GM12878 (cell line): ENCODE data around the gene FAM110C. TPM values are rescaled to one million over a fixed set of nuclear protein-coding genes. Genes with fewer than 3 reads are reported as not detected.

Experiments used
- ATAC-seq: fragments of 200-7000 bp; cut with Tn5 transposase; 3 replicates; pipeline ENCODE4 v1.9.1; 2020; ENCODE audit warnings: mild to moderate bottlenecking, moderate library complexity
- BruUV-seq: library from RNA; stranded (reverse); fragments of 400-500 nt; replicated peaks from 2 replicates; lab custom pipeline; 2021; lab: Mats Ljungman, UMichigan
- CTCF ChIA-PET: fragments of 300-600 bp; sonication (Branson Sonifier 250); formaldehyde crosslinking; extraction: SDS; loops from one replicate; lab custom pipeline; 2021; ENCODE audit warnings: inconsistent platforms; lab: Yijun Ruan, JAX
- POLR2A ChIA-PET: fragments of 350-600 bp; formaldehyde crosslinking; extraction: SDS; loops from one replicate; lab custom pipeline; 2021; ENCODE audit warnings: inconsistent platforms; lab: Charles Lee
- RAD21 ChIA-PET: fragments of 300-600 bp; sonication (Branson Sonifier 250); formaldehyde crosslinking; loops from one replicate; lab custom pipeline; 2023; ENCODE audit warnings: antibody characterized with exemption; ENCODE audit not compliant: unreplicated experiment; lab: Charles Lee
- SMC1A ChIA-PET: fragments of 300-600 bp; sonication (Branson Sonifier 250); formaldehyde crosslinking; loops from one replicate; lab custom pipeline; 2023; ENCODE audit not compliant: unreplicated experiment, uncharacterized antibody; lab: Charles Lee
- DNase-seq: peaks from one replicate; pipeline ENCODE4 v3.0.0-alpha.2; 2011; ENCODE audit warnings: low read depth, low spot score
- FAIRE-seq: peaks from 3 replicates; lab custom pipeline; 2011; peaks lifted over from hg19 to GRCh38; lab: Jason Lieb, UNC
- H2AFZ ChIP-seq: 2 replicates; pipeline ENCODE4 v1.6.0; 2011; ENCODE audit warnings: low read depth, low read length, control low read depth; ENCODE audit not compliant: control insufficient read depth
- H3K27ac ChIP-seq: 2 replicates; pipeline ENCODE4 v1.5.1; 2011; ENCODE audit warnings: control low read depth; ENCODE audit not compliant: control insufficient read depth, insufficient read depth
- H3K27me3 ChIP-seq, 2 experiments: replicated peaks in 1 of 2; 2 replicates each; pipeline versions ENCODE4 v1.6.0 to v1.6.1; 2011; ENCODE audit warnings: low read length in 1 of 2; ENCODE audit not compliant: control insufficient read depth in 2 of 2, insufficient read depth in 2 of 2
- H3K36me3 ChIP-seq, 2 experiments: 2 replicates each; pipeline ENCODE4 v1.5.1; 2011; ENCODE audit warnings: low read length in 1 of 2; ENCODE audit not compliant: control insufficient read depth in 2 of 2, insufficient read depth in 2 of 2
- H3K4me1 ChIP-seq: 2 replicates; pipeline ENCODE4 v1.6.1; 2011; ENCODE audit warnings: mild to moderate bottlenecking, low read length, moderate library complexity, mixed read lengths; ENCODE audit not compliant: control insufficient read depth, insufficient read depth
- H3K4me2 ChIP-seq: 2 replicates; pipeline ENCODE4 v1.6.0; 2011; ENCODE audit warnings: control low read depth; ENCODE audit not compliant: control insufficient read depth, insufficient read depth
- H3K4me3 ChIP-seq: fragments of 200-600 bp; sonication (generic); 2 replicates; pipeline ENCODE4 v1.5.1; 2016
- H3K79me2 ChIP-seq: 2 replicates; pipeline ENCODE4 v1.6.0; 2011; ENCODE audit warnings: low read length; ENCODE audit not compliant: control insufficient read depth, insufficient read depth
- H3K9ac ChIP-seq: 2 replicates; pipeline ENCODE4 v1.8.0; 2011; ENCODE audit warnings: low read length, control low read depth, mixed read lengths; ENCODE audit not compliant: control insufficient read depth, insufficient read depth
- H3K9me3 ChIP-seq: replicated peaks from 3 replicates; pipeline ENCODE4 v1.5.1; 2011; ENCODE audit warnings: mild to moderate bottlenecking, low read length; ENCODE audit not compliant: control insufficient read depth, insufficient read depth
- H4K20me1 ChIP-seq: 2 replicates; pipeline ENCODE4 v1.6.0; 2011; ENCODE audit not compliant: control insufficient read depth, insufficient read depth
- ETV6 ChIP-seq, 2 experiments: fragments of 450-650 bp in 1 of 2; IDR thresholded peaks in 1 of 2; conservative IDR thresholded peaks in 1 of 2; 2 replicates each; pipeline ENCODE4 v1.6.1; 2014; ENCODE audit warnings: antibody characterized with exemption in 1 of 2, borderline replicate concordance in 1 of 2, low read depth in 1 of 2, mild to moderate bottlenecking in 1 of 2, moderate library complexity in 1 of 2
- FOXK2 ChIP-seq: fragments of 450-650 bp; IDR thresholded peaks from 2 replicates; pipeline ENCODE4 v1.6.1; 2017; ENCODE audit warnings: mild to moderate bottlenecking, moderate library complexity
- HCFC1 ChIP-seq: fragments of 150-350 bp; IDR thresholded peaks from 2 replicates; pipeline ENCODE4 v1.6.1; 2014; ENCODE audit warnings: low read length
- HDGF ChIP-seq: fragments of 450-650 bp; IDR thresholded peaks from 2 replicates; pipeline ENCODE4 v1.6.1; 2016; ENCODE audit warnings: antibody characterized with exemption
- MEF2A ChIP-seq: IDR thresholded peaks from 2 replicates; pipeline ENCODE4 v1.6.1; 2011; ENCODE audit warnings: low read depth, mild to moderate bottlenecking, low read length, moderate library complexity; ENCODE audit not compliant: insufficient read depth
- NBN ChIP-seq: fragments of 450-650 bp; IDR thresholded peaks from 2 replicates; pipeline ENCODE4 v1.6.1; 2016
- NR2C2 ChIP-seq: IDR thresholded peaks from 2 replicates; pipeline ENCODE4 v1.6.1; 2011; ENCODE audit warnings: borderline replicate concordance, low read depth; ENCODE audit not compliant: control insufficient read depth, insufficient read length
- RBBP5 ChIP-seq: fragments of 200-600 bp; sonication (generic); conservative IDR thresholded peaks from 2 replicates; pipeline ENCODE4 v1.6.1; 2016
- RFX5 ChIP-seq: IDR thresholded peaks from 2 replicates; pipeline ENCODE4 v1.6.1; 2011; ENCODE audit warnings: low read depth, low read length, improper control_type of control experiment
- RUNX3 ChIP-seq: IDR thresholded peaks from 2 replicates; pipeline ENCODE4 v1.6.1; 2012; ENCODE audit warnings: low read length, inconsistent platforms
- SIN3A ChIP-seq: IDR thresholded peaks from 2 replicates; pipeline ENCODE4 v1.6.1; 2012; ENCODE audit warnings: low read depth, low read length, improper control_type of control experiment
- SUZ12 ChIP-seq: fragments of 200-600 bp; sonication (generic); IDR thresholded peaks from one replicate; pipeline ENCODE4 v1.6.1; 2018; ENCODE audit warnings: antibody characterized with exemption, mild to moderate bottlenecking; ENCODE audit not compliant: unreplicated experiment
- WRNIP1 ChIP-seq: IDR thresholded peaks from 2 replicates; pipeline ENCODE4 v1.6.1; 2011; ENCODE audit warnings: low read depth, low read length, improper control_type of control experiment, borderline replicate concordance
- WGBS: methylation state at CpG from one replicate; pipeline ENCODE4 v1.1.6; 2016; ENCODE audit warnings: low lambda C conversion rate; ENCODE audit not compliant: insufficient replicate concordance, insufficient coverage; ENCODE audit errors: missing lambda C conversion rate; 5-methylcytosine and 5-hydroxymethylcytosine counted together
- in situ Hi-C: fragments of 300-500 bp; cut with MboI; formaldehyde crosslinking; loops from 9 replicates; pipeline ENCODE4 v1.14.3; 2018; ENCODE audit warnings: mixed read lengths
- intact Hi-C: fragments of 100-400 bp; cut with micrococcal nuclease; formaldehyde crosslinking; loops from one replicate; pipeline ENCODE4 v1.14.2; 2022; ENCODE audit not compliant: unreplicated experiment
- polyA plus RNA-seq, 11 experiments: library from polyadenylated mRNA; depleted of rRNA in 4 of 11; unstranded in 6 of 11; stranded (reverse) in 5 of 11; fragments of >200 nt; fragmentation: Nextera tagmentation in 4 of 11; fragmentation: Illumina TruSeq in 1 of 11; extraction: Ambion mirVana in 4 of 11; extraction: Trizol in 1 of 11; gene quantifications; 1 replicate in 1 of 11; 2 replicates in 10 of 11; pipeline versions ENCODE4 v1.2.1 to v1.2.3, GENCODE V29; 2011 to 2016; ENCODE audit warnings: inconsistent platforms in 2 of 11, missing spikeins in 2 of 11, low read depth in 1 of 11
- total RNA-seq, 4 experiments: library from RNA; depleted of rRNA in 3 of 4; stranded (reverse); fragments of >200 nt in 3 of 4; fragmentation: Illumina TruSeq in 1 of 4; extraction: Trizol in 1 of 4; gene quantifications; 2 replicates each; pipeline versions ENCODE4 v1.2.1 to v1.2.3, GENCODE V29; 2013 to 2021

Gene FAM110C
- total and polyA plus RNA-seq, 10 of the 15 experiments (the other 5 are each of a cell fraction or from before 2014, with no cell fraction given) = not detected

GRCh38 chr2:85761-86160 is 39.5 kb upstream of the FAM110C start:
- BruUV-seq = no TSS peak
- POLR2A ChIA-PET = no interaction called here
- H3K36me3 ChIP-seq = no peaks in the 10 kb centered on the region

GRCh38 chr2:84121-84520 is 37.8 kb upstream of the FAM110C start:
- H3K4me1 ChIP-seq = no peaks in the 10 kb centered on the region
- ChIA-PET POLR2A (no interaction called here), RAD21 (no interaction called here), CTCF (no interaction called here)
- no peak for ATAC-seq
- WGBS = 46% methylated on average over 2 of the region's 2 CpGs
- no peaks in the 10 kb centered on the region for H3K9me3 ChIP-seq
- H3K27me3 ChIP-seq = no peaks in the 10 kb centered on the region
- DNase-seq = no peak
- no peak overlapping the region for H2AFZ ChIP-seq
- in situ Hi-C loops (no loop called here), intact Hi-C loops (no loop called here)
- no peak overlapping the region for H3K4me2 ChIP-seq
- no peak overlapping the region for H3K4me3 ChIP-seq
- no TSS peak for BruUV-seq
- no peak for FAIRE-seq
- H3K79me2 ChIP-seq = no peaks in the 10 kb centered on the region
- H3K9ac ChIP-seq = no peak overlapping the region
- no peak for TF ChIP-seq NBN
- TF ChIP-seq RFX5 = no peak
- TF ChIP-seq ETV6 (conservative IDR thresholded peaks at IDR 0.05 in 1 of 2, IDR thresholded peaks at IDR 0.05 in 1 of 2; ENCODE audit: borderline replicate concordance in 1 of 2, low read depth in 1 of 2) = no peak
- TF ChIP-seq SUZ12 = no peak
- no peak for TF ChIP-seq SIN3A
- no peak for TF ChIP-seq RUNX3
- TF ChIP-seq MEF2A = no peak
- no peak for TF ChIP-seq FOXK2
- TF ChIP-seq RBBP5 = no peak
- TF ChIP-seq HDGF = no peak
- TF ChIP-seq WRNIP1 = no peak
- TF ChIP-seq, all 136 proteins: peak for 0
- no peaks in the 10 kb centered on the region for H4K20me1 ChIP-seq
- no peak overlapping the region for H3K27ac ChIP-seq
- no peaks in the 10 kb centered on the region for H3K36me3 ChIP-seq
- SMC1A ChIA-PET = no interaction called here

More at GRCh38 chr2:85761-86160, 39.5 kb upstream of the FAM110C start:
- in situ Hi-C loops (no loop called here), intact Hi-C loops (no loop called here)
- no peak for FAIRE-seq
- Histone ChIP-seq H2AFZ (no peak overlapping the region), H3K79me2 (no peaks in the 10 kb centered on the region), H3K4me2 (no peak overlapping the region), H3K27me3 (no peaks in the 10 kb centered on the region), H3K4me1 (no peaks in the 10 kb centered on the region), H3K4me3 (no peak overlapping the region), H3K27ac (no peak overlapping the region), H4K20me1 (no peaks in the 10 kb centered on the region), H3K9ac (no peak overlapping the region), H3K9me3 (no peaks in the 10 kb centered on the region)
- CTCF ChIA-PET = no interaction called here
- TF ChIP-seq HCFC1 (no peak), NR2C2 (no peak)
- 24% methylated on average over 4 of the region's 4 CpGs for WGBS
- DNase-seq = no peak
- ATAC-seq = no peak
- SMC1A ChIA-PET = no interaction called here
- RAD21 ChIA-PET = no interaction called here
